PFSK-1 (cell line): ENCODE data around the gene SATB2.

Source experiments
- FOXP2 ChIP-seq: optimal IDR thresholded peaks from 2 replicates; pipeline ENCODE3; 2011; ENCODE audit warnings: borderline replicate concordance, control low read depth, inconsistent platforms; ENCODE audit not compliant: insufficient read depth; ENCODE audit errors: extremely low read length, extremely low read depth
- POLR2AphosphoS5 ChIP-seq: IDR thresholded peaks from 2 replicates; pipeline ENCODE4 v1.6.1; 2012; ENCODE audit warnings: low read depth, mild to moderate bottlenecking, control low read depth, low read length, moderate library complexity
- REST ChIP-seq, 2 experiments: IDR thresholded peaks; 2 replicates each; pipeline versions ENCODE4 v1.6.1 to v1.8.0; 2011 to 2012; ENCODE audit warnings: low read depth in 2 of 2, low read length in 2 of 2, control low read depth in 1 of 2, inconsistent platforms in 1 of 2, mild to moderate bottlenecking in 1 of 2, moderate library complexity in 1 of 2; ENCODE audit not compliant: insufficient read depth in 1 of 2
- SIN3A ChIP-seq: IDR thresholded peaks from 2 replicates; pipeline ENCODE4 v1.6.1; 2012; ENCODE audit warnings: mild to moderate bottlenecking, low read length, moderate library complexity, borderline replicate concordance; ENCODE audit not compliant: insufficient read depth
- TAF1 ChIP-seq: IDR thresholded peaks from 2 replicates; pipeline ENCODE4 v1.6.1; 2012; ENCODE audit warnings: low read length, control low read depth, borderline replicate concordance; ENCODE audit not compliant: insufficient read depth

Gene SATB2

GRCh38 chr2:199261239-199261638, 196.5 kb downstream of the SATB2 start:
- TF ChIP-seq REST (IDR thresholded peaks at IDR 0.05; ENCODE audit: insufficient read depth in 1 of 2, low read depth in 2 of 2, low read length in 2 of 2) (no peak), SIN3A (no peak), POLR2AphosphoS5 (no peak), FOXP2 (no peak), TAF1 (no peak)

GRCh38 chr2:199259671-199260070, 198.1 kb downstream of the SATB2 start:
- no peak for TF ChIP-seq TAF1

GRCh38 chr2:199258291-199258690, 199.4 kb downstream of the SATB2 start:
- TF ChIP-seq SIN3A (no peak), REST (IDR thresholded peaks at IDR 0.05; ENCODE audit: insufficient read depth in 1 of 2, low read depth in 2 of 2, low read length in 2 of 2) (no peak), POLR2AphosphoS5 (no peak), TAF1 (no peak), FOXP2 (no peak)

GRCh38 chr2:199257261-199258224, 200.2 kb downstream of the SATB2 start:
- no peak for TF ChIP-seq FOXP2
- no peak for TF ChIP-seq REST (IDR thresholded peaks at IDR 0.05; ENCODE audit: insufficient read depth in 1 of 2, low read depth in 2 of 2, low read length in 2 of 2)
- TF ChIP-seq POLR2AphosphoS5: no peak
- TF ChIP-seq TAF1: no peak
- no peak for TF ChIP-seq SIN3A

- TF ChIP-seq POLR2AphosphoS5 (no peak), REST (IDR thresholded peaks at IDR 0.05; ENCODE audit: insufficient read depth in 1 of 2, low read depth in 2 of 2, low read length in 2 of 2) (no peak), SIN3A (no peak), FOXP2 (no peak), TAF1 (no peak)
Observed at GRCh38 chr2:199230091-199230490, 227.6 kb downstream of the SATB2 start.
